ENCODE results near the gene ZCCHC3. TPM values are rescaled to one million over a fixed set of nuclear protein-coding genes. Genes with fewer than 3 reads are reported as not detected.
A peak's percentile ranks its signal among the peaks of the same experiment; 100 is the strongest.

ZCCHC3 gene
- polyA plus RNA-seq, 3 donors, result 4.5 to 9.2 (median 5.6) TPM

- H3K9me3 Mint-ChIP-seq, result peaks cover 0 to 6% (median 0%) of the 10 kb centered on the region in 7 donors
- WGBS (ENCODE audit: insufficient coverage), result 55% methylated on average over 6 of the region's 7 CpGs
- Histone ChIP-seq H3K27ac (ENCODE audit: low read depth in 1 of 2, low read length in 2 of 2) (no peak overlapping the region), H2AFZ (ENCODE audit: insufficient read depth, low read depth, low read length, poor library complexity, severe bottlenecking) (no peak overlapping the region), H3K4me3 (replicated peaks in 1 of 3; ENCODE audit: low read depth in 2 of 3, low read length in 3 of 3) (no peak overlapping the region), H3K9me3 (replicated peaks in 1 of 2; ENCODE audit: control insufficient read depth in 1 of 2, insufficient read depth in 1 of 2, low read length in 2 of 2) (no peaks in the 10 kb centered on the region), H3K36me3 (replicated peaks in 1 of 2; ENCODE audit: control insufficient read depth in 1 of 2, insufficient read depth in 2 of 2, low read length in 2 of 2) (no peaks in the 10 kb centered on the region), H3K4me2 (replicated peaks; ENCODE audit: extremely low read depth, low read length, poor library complexity, severe bottlenecking) (no peak overlapping the region), H3K4me1 (ENCODE audit: control insufficient read depth in 1 of 2, insufficient read depth in 2 of 2, low read length in 2 of 2) (peaks cover 35 to 44% of the 10 kb centered on the region in 2 donors), H3K27me3 (ENCODE audit: control insufficient read depth in 2 of 2, insufficient read depth in 2 of 2, low read length in 2 of 2) (peaks cover 4 to 13% of the 10 kb centered on the region in 2 donors), H3K9ac (ENCODE audit: insufficient read depth, low read length, poor library complexity, severe bottlenecking) (no peak overlapping the region), H3K79me2 (ENCODE audit: insufficient read depth, low read length) (no peaks in the 10 kb centered on the region), H4K20me1 (ENCODE audit: insufficient read depth, low read length) (no peaks in the 10 kb centered on the region)
- H3K27ac Mint-ChIP-seq, result peak overlapping the region in 1 of 7 donors; percentile 39
- no peaks in the 10 kb centered on the region for H3K36me3 Mint-ChIP-seq
- H3K4me3 Mint-ChIP-seq, result peak overlapping the region in 1 of 2 donors; percentile 11
- H3K27me3 Mint-ChIP-seq (ENCODE audit: low read depth in 3 of 3), result peaks cover 7 to 25% (median 18%) of the 10 kb centered on the region in 3 donors
- H3K4me1 Mint-ChIP-seq, result peaks cover 43% of the 10 kb centered on the region
- TF ChIP-seq, protein P1, sequence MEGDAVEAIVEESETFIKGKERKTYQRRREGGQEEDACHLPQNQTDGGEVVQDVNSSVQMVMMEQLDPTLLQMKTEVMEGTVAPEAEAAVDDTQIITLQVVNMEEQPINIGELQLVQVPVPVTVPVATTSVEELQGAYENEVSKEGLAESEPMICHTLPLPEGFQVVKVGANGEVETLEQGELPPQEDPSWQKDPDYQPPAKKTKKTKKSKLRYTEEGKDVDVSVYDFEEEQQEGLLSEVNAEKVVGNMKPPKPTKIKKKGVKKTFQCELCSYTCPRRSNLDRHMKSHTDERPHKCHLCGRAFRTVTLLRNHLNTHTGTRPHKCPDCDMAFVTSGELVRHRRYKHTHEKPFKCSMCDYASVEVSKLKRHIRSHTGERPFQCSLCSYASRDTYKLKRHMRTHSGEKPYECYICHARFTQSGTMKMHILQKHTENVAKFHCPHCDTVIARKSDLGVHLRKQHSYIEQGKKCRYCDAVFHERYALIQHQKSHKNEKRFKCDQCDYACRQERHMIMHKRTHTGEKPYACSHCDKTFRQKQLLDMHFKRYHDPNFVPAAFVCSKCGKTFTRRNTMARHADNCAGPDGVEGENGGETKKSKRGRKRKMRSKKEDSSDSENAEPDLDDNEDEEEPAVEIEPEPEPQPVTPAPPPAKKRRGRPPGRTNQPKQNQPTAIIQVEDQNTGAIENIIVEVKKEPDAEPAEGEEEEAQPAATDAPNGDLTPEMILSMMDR (IDR thresholded peaks at IDR 0.05), result no peak
- intact Hi-C loops (cut with micrococcal nuclease), result no loop called here
- no peak for DNase-seq
Measured at GRCh38 chr20:328975-329695, 31.8 kb downstream of the ZCCHC3 start.

- H3K27me3 Mint-ChIP-seq (ENCODE audit: low read depth in 3 of 3), result peaks cover 7 to 21% (median 18%) of the 10 kb centered on the region in 3 donors
- peaks cover 4 to 13% of the 10 kb centered on the region in 2 donors for H3K27me3 ChIP-seq (ENCODE audit: control insufficient read depth in 2 of 2, insufficient read depth in 2 of 2, low read length in 2 of 2)
- peaks cover 0 to 6% (median 0%) of the 10 kb centered on the region in 7 donors for H3K9me3 Mint-ChIP-seq
- H3K4me1 ChIP-seq (ENCODE audit: control insufficient read depth in 1 of 2, insufficient read depth in 2 of 2, low read length in 2 of 2), result peaks cover 29 to 36% of the 10 kb centered on the region in 2 donors
- no peaks in the 10 kb centered on the region for H3K79me2 ChIP-seq (ENCODE audit: insufficient read depth, low read length)
- H3K27ac Mint-ChIP-seq, result no peak overlapping the region
- no peak overlapping the region for H3K27ac ChIP-seq (ENCODE audit: low read depth in 1 of 2, low read length in 2 of 2)
- 0% methylated on average over 1 of the region's 4 CpGs for WGBS (ENCODE audit: insufficient coverage)
- H3K9me3 ChIP-seq (replicated peaks in 1 of 2; ENCODE audit: control insufficient read depth in 1 of 2, insufficient read depth in 1 of 2, low read length in 2 of 2), result no peaks in the 10 kb centered on the region
- H2AFZ ChIP-seq (ENCODE audit: insufficient read depth, low read depth, low read length, poor library complexity, severe bottlenecking), result peak overlapping the region; percentile 16
- no peaks in the 10 kb centered on the region for H3K36me3 ChIP-seq (replicated peaks in 1 of 2; ENCODE audit: control insufficient read depth in 1 of 2, insufficient read depth in 2 of 2, low read length in 2 of 2)
- H3K9ac ChIP-seq (ENCODE audit: insufficient read depth, low read length, poor library complexity, severe bottlenecking), result no peak overlapping the region
- H3K4me3 Mint-ChIP-seq, result no peak overlapping the region
- DNase-seq, result no peak
- intact Hi-C loops (cut with micrococcal nuclease), result no loop called here
- H4K20me1 ChIP-seq (ENCODE audit: insufficient read depth, low read length), result no peaks in the 10 kb centered on the region
- no peaks in the 10 kb centered on the region for H3K36me3 Mint-ChIP-seq
- no peak overlapping the region for H3K4me2 ChIP-seq (replicated peaks; ENCODE audit: extremely low read depth, low read length, poor library complexity, severe bottlenecking)
- no peak overlapping the region for H3K4me3 ChIP-seq (replicated peaks in 1 of 3; ENCODE audit: low read depth in 2 of 3, low read length in 3 of 3)
- TF ChIP-seq, protein P1 (IDR thresholded peaks at IDR 0.05), result no peak
- peaks cover 39% of the 10 kb centered on the region for H3K4me1 Mint-ChIP-seq
Measured at GRCh38 chr20:329851-330232, 32.5 kb downstream of the ZCCHC3 start.
